Subcutaneous adipose tissue (tissue), 4 donors: ENCODE measurements around the gene NAP1L5. TPM values are rescaled to one million over a fixed set of nuclear protein-coding genes. Genes with fewer than 3 reads are reported as not detected.

Source experiments
- total RNA-seq, 4 donors: library from RNA; depleted of rRNA; stranded (reverse); fragments of >200 nt; gene quantifications; one replicate each; pipeline ENCODE4 v1.1.0, GENCODE V29; 2016
- TF ChIP-seq, protein P1 (sequence below): fragments of 450-650 bp; IDR thresholded peaks from one replicate; pipeline ENCODE4 v1.5.1; 2016; ENCODE audit warnings: low read depth, mild to moderate bottlenecking, control low read depth, antibody characterized with exemption, moderate library complexity

NAP1L5 gene
- total RNA-seq, 4 donors from 2014 or later: 4.1 to 7.5 (median 6.0) TPM

DNA sequence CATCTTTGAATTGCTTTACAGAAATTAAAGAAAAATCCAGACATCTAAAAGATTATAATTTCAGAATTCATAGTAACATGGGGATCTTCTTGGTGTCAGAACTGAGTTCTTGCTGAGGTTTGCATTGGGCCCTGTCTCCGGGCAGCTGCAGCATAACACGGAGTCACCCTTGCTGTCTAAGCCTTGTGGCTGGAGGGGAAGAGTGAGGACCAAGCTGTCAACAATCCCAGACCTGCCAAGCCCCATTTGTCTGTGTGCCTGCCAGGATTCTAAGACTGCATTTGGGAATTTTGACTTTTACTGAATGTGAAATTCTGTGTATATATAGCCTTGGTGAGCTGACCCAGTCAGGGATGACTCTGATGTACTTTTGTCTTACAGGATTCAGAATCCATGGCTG lies 25.2 kb upstream of the NAP1L5 start:
- TF ChIP-seq, protein P1, sequence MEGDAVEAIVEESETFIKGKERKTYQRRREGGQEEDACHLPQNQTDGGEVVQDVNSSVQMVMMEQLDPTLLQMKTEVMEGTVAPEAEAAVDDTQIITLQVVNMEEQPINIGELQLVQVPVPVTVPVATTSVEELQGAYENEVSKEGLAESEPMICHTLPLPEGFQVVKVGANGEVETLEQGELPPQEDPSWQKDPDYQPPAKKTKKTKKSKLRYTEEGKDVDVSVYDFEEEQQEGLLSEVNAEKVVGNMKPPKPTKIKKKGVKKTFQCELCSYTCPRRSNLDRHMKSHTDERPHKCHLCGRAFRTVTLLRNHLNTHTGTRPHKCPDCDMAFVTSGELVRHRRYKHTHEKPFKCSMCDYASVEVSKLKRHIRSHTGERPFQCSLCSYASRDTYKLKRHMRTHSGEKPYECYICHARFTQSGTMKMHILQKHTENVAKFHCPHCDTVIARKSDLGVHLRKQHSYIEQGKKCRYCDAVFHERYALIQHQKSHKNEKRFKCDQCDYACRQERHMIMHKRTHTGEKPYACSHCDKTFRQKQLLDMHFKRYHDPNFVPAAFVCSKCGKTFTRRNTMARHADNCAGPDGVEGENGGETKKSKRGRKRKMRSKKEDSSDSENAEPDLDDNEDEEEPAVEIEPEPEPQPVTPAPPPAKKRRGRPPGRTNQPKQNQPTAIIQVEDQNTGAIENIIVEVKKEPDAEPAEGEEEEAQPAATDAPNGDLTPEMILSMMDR: no peak

DNA sequence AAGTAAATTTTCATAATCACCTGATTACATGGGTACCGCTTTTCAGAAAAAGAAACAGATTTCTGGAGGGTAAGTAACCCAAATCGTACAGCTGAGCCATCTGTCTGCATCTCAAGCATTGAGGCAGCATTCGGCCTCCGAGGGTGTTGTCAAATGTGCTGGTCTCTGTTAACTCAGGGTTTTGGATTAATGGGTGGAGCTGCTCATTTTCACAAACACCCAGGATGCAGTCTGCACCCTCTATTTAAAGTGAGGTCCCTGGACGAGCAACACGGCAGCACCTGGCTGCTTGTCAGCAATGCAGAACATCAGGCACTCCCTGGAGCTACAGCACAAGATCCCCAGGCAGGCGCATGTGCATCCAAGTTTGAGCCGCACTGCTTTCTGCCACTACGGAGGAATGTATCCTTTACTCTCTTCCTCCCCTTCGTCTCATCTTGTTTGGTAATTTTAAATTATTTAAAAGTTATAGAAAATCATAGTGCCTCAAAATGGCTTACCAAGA lies 24.7 kb upstream of the NAP1L5 start:
- TF ChIP-seq, protein P1: no peak

DNA sequence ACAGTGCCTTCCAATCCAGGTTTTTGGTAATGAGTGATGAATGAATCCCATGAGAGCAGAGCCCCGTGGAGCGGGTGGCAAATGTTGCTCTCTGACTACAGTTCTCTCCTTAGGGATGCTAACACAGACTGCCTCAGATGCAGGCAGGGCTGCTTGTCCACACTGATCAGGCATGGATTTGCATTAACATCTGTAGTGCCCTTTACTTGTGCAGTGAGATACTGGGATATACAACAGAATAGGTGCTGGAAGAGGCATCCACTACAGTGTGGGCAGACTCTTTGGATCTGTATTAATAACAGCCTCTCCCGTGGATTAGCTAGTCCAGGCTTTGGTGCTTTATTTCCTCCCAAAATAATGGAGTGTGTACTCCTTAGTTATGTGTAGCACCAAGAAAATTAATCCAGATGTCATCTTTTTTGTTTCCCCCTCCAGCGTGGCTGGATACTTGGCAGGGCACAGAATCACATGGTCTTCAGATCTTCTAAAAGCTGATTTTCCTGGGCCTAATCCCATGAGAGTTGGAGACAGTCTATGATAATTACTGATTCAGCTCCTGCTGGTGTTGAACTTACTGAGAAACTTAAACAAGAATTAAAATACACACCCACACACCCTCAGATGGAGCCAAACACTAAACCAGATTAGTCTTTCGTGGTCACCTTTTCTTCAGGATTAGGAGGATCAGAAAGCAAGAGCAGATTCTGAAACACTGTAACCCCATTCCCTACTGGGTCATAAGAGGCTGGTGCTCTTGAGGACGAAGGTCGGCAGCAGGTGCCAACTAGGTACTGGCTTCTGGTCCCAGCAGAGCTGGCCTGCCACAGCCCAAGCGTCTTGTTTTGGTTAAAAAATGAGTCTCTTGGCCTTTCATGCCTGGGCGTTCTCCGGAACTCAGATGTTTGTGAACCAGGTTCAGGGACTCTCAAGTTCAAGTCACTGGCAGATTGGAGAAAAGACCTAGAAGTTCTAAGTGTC lies 23.1 kb upstream of the NAP1L5 start:
- TF ChIP-seq, protein P1: no peak

DNA sequence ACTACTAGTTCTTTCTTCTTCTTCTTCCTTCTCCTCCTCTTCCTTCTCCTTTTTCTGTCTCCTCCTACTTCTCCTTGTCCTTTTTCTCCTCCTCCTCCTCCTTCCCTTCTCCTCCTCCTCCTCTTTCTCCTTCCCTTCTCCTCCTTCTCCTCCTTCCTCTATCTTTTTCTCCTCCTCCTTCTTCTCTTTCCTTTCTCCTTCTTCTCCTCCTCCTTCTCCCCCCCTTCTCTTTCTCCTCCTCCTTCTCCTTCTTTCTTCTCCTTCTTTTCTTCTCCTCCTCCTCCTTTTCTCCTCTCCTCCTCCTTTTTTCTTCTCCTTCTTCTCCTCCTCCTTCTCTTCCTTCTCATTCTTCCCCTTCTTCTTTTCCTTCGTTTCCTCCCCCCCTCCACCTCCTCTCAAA lies 21.8 kb upstream of the NAP1L5 start:
- TF ChIP-seq, protein P1: no peak

DNA sequence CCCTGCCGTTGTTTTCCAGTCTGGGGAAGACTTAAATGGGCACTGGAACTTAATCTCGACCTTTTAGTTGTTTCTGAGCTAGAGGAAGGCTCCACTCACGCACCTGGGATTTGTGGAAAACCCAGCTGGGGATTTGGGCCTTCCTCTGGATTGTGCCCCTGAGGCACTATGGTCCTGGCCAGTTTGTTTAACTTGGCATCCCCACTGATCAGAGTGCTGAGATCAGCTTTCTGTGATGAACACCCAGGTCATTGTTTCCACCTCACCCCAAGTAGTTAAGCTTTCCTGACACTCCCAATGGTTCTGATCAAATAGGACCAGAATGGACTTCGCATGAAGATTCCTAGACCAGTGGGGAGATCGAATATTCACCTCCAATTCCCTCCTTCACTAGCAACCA lies 20.5 kb upstream of the NAP1L5 start:
- TF ChIP-seq, protein P1: no peak

DNA sequence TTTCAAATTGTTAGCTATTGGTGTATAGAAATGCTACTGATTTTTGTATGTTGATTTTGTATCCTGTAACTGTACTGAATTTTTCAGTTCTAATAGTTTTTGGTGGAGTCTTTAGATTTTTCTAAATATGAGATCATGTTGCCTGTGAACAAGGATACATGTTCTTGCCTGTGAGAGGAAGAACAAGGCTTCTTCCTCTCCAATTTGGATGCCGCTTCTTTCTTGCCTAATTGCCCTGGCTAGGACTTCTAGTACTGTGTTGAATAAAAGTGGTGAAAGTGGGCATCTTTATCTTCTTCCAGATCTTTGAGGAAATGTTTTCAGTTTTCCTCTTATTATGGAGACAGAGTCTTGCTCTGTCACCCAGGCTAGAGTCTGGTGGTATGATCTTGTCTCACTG lies 16.2 kb upstream of the NAP1L5 start:
- TF ChIP-seq, protein P1: no peak

DNA sequence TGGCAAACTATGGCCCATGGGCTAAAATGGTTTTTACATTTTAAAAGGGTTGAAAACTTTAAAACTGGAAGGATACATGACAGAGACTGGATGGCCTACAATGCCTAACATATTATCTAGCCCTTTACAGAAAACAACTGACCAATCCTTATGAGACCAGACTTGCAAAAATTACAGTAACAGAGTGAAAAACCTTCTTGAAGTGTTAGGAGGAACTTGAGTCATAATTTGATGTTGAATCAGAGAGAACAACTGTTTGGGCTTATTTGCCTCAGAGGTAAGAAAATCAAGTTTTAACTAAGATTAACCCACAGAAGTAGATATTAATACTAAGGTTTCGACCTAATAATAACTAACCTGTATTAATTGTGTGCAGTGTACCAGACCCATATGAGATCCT lies 12.4 kb upstream of the NAP1L5 start:
- TF ChIP-seq, protein P1: no peak
